Stimulated activated CD4-positive, alpha-beta T cell treated with anti-CD3 and anti-CD28 coated beads, Interleukin-2, amount 100 ng/mL, for 48 hours (primary cell): ENCODE measurements around the gene ZSCAN4.

Source experiments
- DNase-seq, 2 donors: peaks; one replicate each; pipeline ENCODE4 v3.0.0-alpha.2; 2020

Gene ZSCAN4

GRCh38 chr19:57682226-57682766 lies 13.6 kb downstream of the ZSCAN4 start:
- DNase-seq, result no peak

DNA sequence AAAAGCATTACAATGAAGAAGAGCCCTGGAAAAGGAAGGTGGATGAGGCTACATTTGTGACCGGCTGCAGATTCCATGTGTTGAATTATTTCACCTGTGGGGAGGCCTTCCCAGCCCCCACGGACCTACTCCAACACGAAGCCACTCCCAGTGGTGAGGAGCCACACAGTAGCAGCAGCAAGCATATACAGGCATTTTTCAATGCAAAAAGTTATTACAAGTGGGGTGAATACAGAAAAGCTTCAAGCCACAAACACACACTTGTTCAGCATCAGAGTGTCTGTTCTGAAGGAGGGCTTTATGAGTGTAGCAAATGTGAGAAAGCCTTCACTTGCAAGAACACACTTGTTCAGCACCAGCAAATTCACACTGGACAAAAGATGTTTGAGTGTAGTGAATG lies 18.0 kb downstream of the ZSCAN4 start:
- DNase-seq, result no peak

DNA sequence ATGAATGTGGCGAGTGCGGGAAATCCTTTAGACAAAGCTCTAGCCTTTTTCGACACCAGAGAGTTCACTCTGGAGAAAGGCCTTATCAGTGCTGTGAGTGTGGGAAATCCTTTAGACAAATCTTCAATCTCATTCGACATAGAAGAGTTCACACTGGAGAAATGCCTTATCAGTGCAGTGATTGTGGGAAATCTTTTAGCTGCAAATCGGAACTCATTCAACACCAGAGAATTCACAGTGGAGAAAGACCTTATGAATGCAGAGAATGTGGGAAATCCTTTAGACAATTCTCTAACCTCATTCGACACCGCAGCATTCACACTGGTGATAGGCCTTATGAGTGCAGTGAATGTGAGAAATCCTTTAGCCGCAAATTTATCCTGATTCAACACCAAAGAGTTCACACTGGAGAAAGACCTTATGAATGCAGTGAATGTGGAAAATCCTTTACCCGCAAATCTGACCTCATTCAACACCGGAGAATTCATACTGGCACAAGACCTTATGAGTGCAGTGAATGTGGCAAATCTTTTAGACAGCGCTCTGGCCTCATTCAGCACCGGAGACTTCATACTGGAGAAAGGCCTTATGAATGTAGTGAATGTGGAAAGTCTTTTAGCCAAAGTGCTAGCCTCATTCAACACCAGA lies 18.8 kb downstream of the ZSCAN4 start:
- DNase-seq, result no peak

GRCh38 chr19:57688011-57688763 lies 19.5 kb downstream of the ZSCAN4 start:
- no peak for DNase-seq

- DNase-seq, result no peak
Measured at GRCh38 chr19:57689750-57690149, 21.0 kb downstream of the ZSCAN4 start.

DNA sequence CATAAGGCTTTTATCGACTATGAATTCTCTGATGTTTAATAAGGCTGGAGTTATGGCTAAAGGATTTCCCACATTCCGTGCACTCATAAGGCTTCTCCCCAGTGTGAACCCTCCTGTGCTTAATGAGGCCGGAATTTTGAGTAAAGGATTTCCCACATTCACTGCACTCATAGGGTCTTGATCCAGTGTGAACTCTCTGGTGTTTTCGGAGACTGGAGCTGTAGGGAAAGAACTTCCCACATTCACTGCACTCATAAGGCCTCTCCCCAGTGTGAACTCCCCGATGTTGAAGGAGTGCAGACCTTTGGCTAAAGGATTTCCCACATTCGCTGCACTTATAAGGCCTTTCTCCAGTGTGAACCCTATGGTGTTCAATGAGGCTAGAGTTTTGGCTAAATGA lies 32.9 kb downstream of the ZSCAN4 start:
- DNase-seq, result no peak

- DNase-seq, result no peak
Measured at GRCh38 chr19:57706346-57706745, 37.6 kb downstream of the ZSCAN4 start.

DNA sequence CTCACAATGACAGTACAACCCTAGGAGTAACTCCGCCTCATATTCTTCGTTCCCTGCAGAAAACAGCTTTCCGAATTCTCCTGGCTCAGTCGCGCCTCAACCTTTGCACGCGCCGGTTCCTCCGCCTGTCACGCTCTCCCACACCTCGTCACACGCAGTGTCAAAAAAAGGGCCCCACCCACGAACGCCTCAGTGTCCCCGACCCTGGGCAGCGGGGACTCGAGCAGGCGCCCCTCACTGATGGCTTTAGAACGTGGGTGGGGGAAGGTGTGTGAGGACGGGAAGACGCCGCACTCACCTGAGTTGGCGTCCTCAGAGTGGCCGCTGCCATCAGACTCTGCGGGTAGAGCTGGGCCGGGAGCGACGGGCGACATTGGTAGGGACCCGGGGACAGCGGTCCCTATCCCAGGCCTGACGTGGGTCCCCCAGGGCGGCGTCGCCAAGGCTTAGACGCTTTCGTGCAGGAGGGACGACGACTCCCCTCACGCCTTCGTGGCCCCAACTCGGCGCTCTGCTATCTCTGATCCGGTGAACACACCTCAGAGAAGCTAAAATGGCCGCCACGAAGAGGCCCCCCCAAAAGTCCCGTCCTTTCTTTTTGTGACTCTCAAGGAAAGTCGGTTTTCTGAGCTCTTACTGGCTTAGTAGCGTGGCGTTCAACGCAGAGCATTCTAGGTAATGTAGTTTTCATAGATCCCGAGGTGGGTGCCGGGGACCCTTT lies 40.1 kb downstream of the ZSCAN4 start, which contains the start of gene ZNF154:
Gene ZNF154 (minus strand): TSS at position 564 of the 721 bp plus-strand sequence. CDS start 233 bp downstream, at position 331.
- no peak for DNase-seq

- DNase-seq, result no peak
Measured at GRCh38 chr19:57709616-57710015, 40.9 kb downstream of the ZSCAN4 start.

- DNase-seq, result no peak
Measured at GRCh38 chr19:57712222-57712621, 43.5 kb downstream of the ZSCAN4 start.

DNA sequence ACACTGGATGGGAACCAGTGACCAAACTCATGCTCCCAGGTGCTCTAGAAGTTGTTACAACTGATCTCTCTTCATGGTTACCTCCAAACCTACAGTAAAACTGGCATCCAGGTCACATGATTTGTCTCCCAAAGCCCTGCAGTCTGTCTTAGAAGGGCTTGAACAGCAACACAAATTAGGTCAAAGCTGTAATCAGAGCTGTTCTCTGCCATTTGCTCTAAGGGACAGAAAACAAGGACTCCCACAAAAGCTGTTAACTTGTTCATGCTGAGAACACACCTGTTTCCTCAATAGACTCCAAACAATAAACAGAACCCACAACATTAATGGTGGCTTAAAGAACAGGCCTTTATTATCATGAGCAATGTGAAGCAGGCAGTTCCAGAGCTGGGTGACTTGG lies 50.7 kb downstream of the ZSCAN4 start:
- DNase-seq, result no peak

GRCh38 chr19:57719901-57720519 lies 51.3 kb downstream of the ZSCAN4 start:
- DNase-seq, result no peak

GRCh38 chr19:57720878-57721277 lies 52.1 kb downstream of the ZSCAN4 start:
- DNase-seq, result no peak
